AG04450 (cell line): ENCODE results near the gene CST6. TPM values are rescaled to one million over a fixed set of nuclear protein-coding genes. Genes with fewer than 3 reads are reported as not detected.

Experiments
- CTCF ChIA-PET: fragments of 300-600, 350-600 bp; formaldehyde crosslinking; extraction: SDS; loops from one replicate; lab custom pipeline; 2022; ENCODE audit warnings: antibody characterized with exemption, inconsistent platforms; lab: Charles Lee
- POLR2A ChIA-PET: fragments of 350-600 bp; formaldehyde crosslinking; extraction: SDS; loops from one replicate; lab custom pipeline; 2021; ENCODE audit warnings: antibody characterized with exemption, inconsistent platforms; lab: Yijun Ruan, JAX
- DNase-seq: peaks from one replicate; pipeline ENCODE4 v3.0.0-alpha.2; 2011; ENCODE audit warnings: low read depth, low spot score
- H3K27ac ChIP-seq: one replicate; pipeline ENCODE4 v1.5.1; 2012; ENCODE audit warnings: low read depth, low read length, control low read depth
- H3K27me3 ChIP-seq: one replicate; pipeline ENCODE4 v1.6.0; 2012; ENCODE audit warnings: low read length; ENCODE audit not compliant: control insufficient read depth, insufficient read depth
- H3K4me3 ChIP-seq: 2 replicates; pipeline ENCODE4 v1.5.1; 2011; ENCODE audit warnings: mild to moderate bottlenecking, low read depth, low read length, control low read depth
- H3K9me3 ChIP-seq: 2 replicates; pipeline ENCODE4 v1.5.1; 2012; ENCODE audit warnings: low read length; ENCODE audit not compliant: control insufficient read depth, insufficient read depth
- CTCF ChIP-seq: IDR thresholded peaks from 2 replicates; pipeline ENCODE4 v1.5.1; 2011; ENCODE audit warnings: low read depth, low read length, control low read depth, inconsistent platforms
- polyA plus RNA-seq: library from polyadenylated mRNA; depleted of rRNA; stranded (reverse); fragments of >200 nt; gene quantifications from 2 replicates; pipeline ENCODE4 v1.2.3, GENCODE V29; 2011

The CST6 gene
- polyA plus RNA-seq, 1 experiment: 0.69 TPM

GRCh38 chr11:65967329-65967934, 44.4 kb upstream of the CST6 start:
- no peak overlapping the region for H3K27ac ChIP-seq
- no peak for DNase-seq
- POLR2A ChIA-PET: no interaction called here
- H3K4me3 ChIP-seq: no peak overlapping the region
- no peak for TF ChIP-seq CTCF
- H3K27me3 ChIP-seq: no peaks in the 10 kb centered on the region
- no peaks in the 10 kb centered on the region; the same call in 1 of the 2 replicates for H3K9me3 ChIP-seq
- CTCF ChIA-PET: interaction anchor here (1.4 to 1.6 kb wide), 3 partner anchors 25 to 83 kb away, joined by 3 to 8 read pairs (median 6); partner anchors contain the start of gene FIBP

DNA sequence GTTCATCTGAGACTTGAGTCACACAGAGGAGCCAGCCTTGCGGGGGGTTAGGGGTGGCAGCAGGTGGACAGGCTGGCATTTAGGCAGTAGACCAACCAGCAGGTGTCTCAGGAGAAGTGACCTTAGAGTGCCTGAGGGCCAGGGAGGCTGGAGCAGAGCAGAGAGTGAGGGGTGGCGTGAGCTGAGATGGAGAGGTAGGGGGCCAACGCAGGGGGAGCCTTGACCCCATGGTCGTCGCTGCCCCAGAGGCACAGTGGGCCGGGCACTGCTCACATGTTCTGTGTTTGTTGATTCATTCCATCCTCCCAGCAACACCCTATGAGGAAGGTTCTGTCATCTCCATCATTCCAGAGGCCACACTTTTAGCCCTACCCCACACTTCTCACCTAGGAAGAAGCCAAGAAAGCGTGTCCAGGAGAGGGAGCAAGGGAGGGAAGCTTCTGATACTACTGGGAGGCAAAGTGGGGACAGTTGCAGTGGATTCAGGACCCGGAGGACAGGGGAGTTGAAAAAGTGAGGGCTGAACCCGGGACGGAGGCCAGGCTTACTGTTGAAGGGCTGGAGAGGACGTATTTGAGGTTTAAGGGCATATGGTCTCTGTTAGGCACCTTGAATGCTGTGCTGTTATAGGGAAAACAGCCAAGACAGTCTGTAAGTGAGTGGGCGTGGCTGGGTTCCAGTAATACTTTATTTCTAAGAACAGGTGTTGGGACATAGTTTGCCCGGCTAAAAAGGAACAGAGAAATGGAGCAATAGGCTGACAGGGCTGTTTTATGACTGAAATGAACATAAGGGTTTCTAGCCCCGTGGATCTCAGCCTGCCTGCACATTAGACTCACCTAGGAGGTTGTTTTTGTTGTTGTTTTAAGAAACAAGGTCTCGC, 43.0 kb upstream of the CST6 start:
- POLR2A ChIA-PET: no interaction called here
- Histone ChIP-seq H3K27ac (no peak overlapping the region), H3K4me3 (no peak overlapping the region), H3K27me3 (no peaks in the 10 kb centered on the region), H3K9me3 (no peaks in the 10 kb centered on the region; the same call in 1 of the 2 replicates)
- CTCF ChIA-PET: interaction anchor here (0.6 to 1.6 kb wide), 3 partner anchors 17 to 84 kb away, joined by 6 to 14 read pairs (median 8); partner anchors contain the start of gene FIBP
- no peak for TF ChIP-seq CTCF
- no peak for DNase-seq

- POLR2A ChIA-PET: no interaction called here
- CTCF ChIA-PET: interaction anchor here (0.7 to 2.3 kb wide), 6 partner anchors 11 to 120 kb away, joined by 3 to 13 read pairs (median 5); partner anchors contain the start of genes FIBP and MUS81
- H3K27ac ChIP-seq: no peak overlapping the region
- no peaks in the 10 kb centered on the region for H3K27me3 ChIP-seq
- H3K4me3 ChIP-seq: no peak overlapping the region
- TF ChIP-seq CTCF: no peak
- DNase-seq: no peak
- no peaks in the 10 kb centered on the region; the same call in 1 of the 2 replicates for H3K9me3 ChIP-seq
Observed at GRCh38 chr11:65972116-65972515, 39.7 kb upstream of the CST6 start.

- ChIA-PET POLR2A (interaction anchor here (0.6 kb wide), 1 partner anchor 85 kb away, joined by 3 read pairs; the partner anchor contains the start of gene FIBP), CTCF (interaction anchor here (0.9 kb wide), 1 partner anchor 89 kb away, joined by 3 read pairs; no protein-coding TSS in a partner anchor)
Observed at GRCh38 chr11:65973439-65974110, 38.2 kb upstream of the CST6 start.

More at GRCh38 chr11:65973439-65974110, 38.2 kb upstream of the CST6 start:
- H3K9me3 ChIP-seq: no peaks in the 10 kb centered on the region; the same call in 1 of the 2 replicates
- no peak for TF ChIP-seq CTCF
- DNase-seq: no peak
- H3K27me3 ChIP-seq: no peaks in the 10 kb centered on the region
- H3K4me3 ChIP-seq: no peak overlapping the region
- no peak overlapping the region for H3K27ac ChIP-seq
